GM21447 (cell line): Measurements from ENCODE around the gene C1QTNF5.
A peak's percentile ranks its signal among the peaks of the same experiment; 100 is the strongest.

Experiments
- ATAC-seq: cut with Tn5 transposase; IDR thresholded peaks from one replicate; pipeline ENCODE4 v1.9.1; 2021; ENCODE audit not compliant: unreplicated experiment

The C1QTNF5 gene

GRCh38 chr11:119359365-119360214 lies 18.9 kb upstream of the C1QTNF5 start:
- ATAC-seq, result no peak

- no peak for ATAC-seq
Measured at GRCh38 chr11:119357074-119357473, 16.4 kb upstream of the C1QTNF5 start.

GRCh38 chr11:119356349-119357031 lies 15.8 kb upstream of the C1QTNF5 start:
- ATAC-seq, result peak; percentile 79

- ATAC-seq, result no peak
Measured at GRCh38 chr11:119355091-119355843, 14.6 kb upstream of the C1QTNF5 start.

- no peak for ATAC-seq
Measured at GRCh38 chr11:119352857-119353260, 12.2 kb upstream of the C1QTNF5 start.

GRCh38 chr11:119351232-119351631 lies 10.5 kb upstream of the C1QTNF5 start:
- ATAC-seq, result no peak

GRCh38 chr11:119350302-119350701 lies 9.6 kb upstream of the C1QTNF5 start:
- no peak for ATAC-seq

- no peak for ATAC-seq
Measured at GRCh38 chr11:119347940-119348605, 7.4 kb upstream of the C1QTNF5 start.

GRCh38 chr11:119347242-119347641 lies 6.6 kb upstream of the C1QTNF5 start:
- ATAC-seq, result no peak

GRCh38 chr11:119346605-119347004 lies 5.9 kb upstream of the C1QTNF5 start, which contains the start of gene MFRP:
Gene MFRP (minus strand): TSS chr11:119346705. CDS start chr11:119346513, 192 bp downstream.
- ATAC-seq, result no peak

- ATAC-seq, result no peak
Measured at GRCh38 chr11:119345685-119346084, 5.0 kb upstream of the C1QTNF5 start.

GRCh38 chr11:119344291-119345010 lies 3.8 kb upstream of the C1QTNF5 start:
- ATAC-seq, result no peak

- ATAC-seq, result no peak
Measured at GRCh38 chr11:119343726-119344125, 3.0 kb upstream of the C1QTNF5 start.

- ATAC-seq, result no peak
Measured at GRCh38 chr11:119342362-119343130, 1.9 kb upstream of the C1QTNF5 start.

GRCh38 chr11:119342023-119342300 lies 1.3 kb upstream of the C1QTNF5 start:
- ATAC-seq, result no peak

GRCh38 chr11:119341222-119342022 lies 739 bp upstream of the C1QTNF5 start:
- no peak for ATAC-seq

GRCh38 chr11:119339589-119340334 lies 921 bp downstream of the C1QTNF5 start:
- ATAC-seq, result no peak

- no peak for ATAC-seq
Measured at GRCh38 chr11:119338965-119339588, 1.6 kb downstream of the C1QTNF5 start.
